Measurements from ENCODE around the gene OR4S2. TPM values are rescaled to one million over a fixed set of nuclear protein-coding genes. Genes with fewer than 3 reads are reported as not detected.
A peak's percentile ranks its signal among the peaks of the same experiment; 100 is the strongest.

The OR4S2 gene
- not detected in 2 replicates for total RNA-seq

- H3K27me3 ChIP-seq (ENCODE audit: control insufficient read depth, insufficient read depth, low read length) = no peaks in the 10 kb centered on the region
- FAIRE-seq (no peak), DNase-seq (ENCODE audit: low read depth) (no peak)
- no peak within 1 kb of the TSS for H3K4me3 ChIP-seq (ENCODE audit: low read depth, low read length)
- no peak for TF ChIP-seq CTCF (IDR thresholded peaks at IDR 0.05; ENCODE audit: insufficient read depth, low read length, severe bottlenecking)
- H3K36me3 ChIP-seq (ENCODE audit: control insufficient read depth, insufficient read depth, low read length) = no peaks in the 10 kb centered on the region
Observed at GRCh38 chr11:55648027-55648426, at the start of gene OR4S2. Gene OR4S2 (plus strand): TSS chr11:55648327. CDS start chr11:55650904, 2,577 bp downstream.

- no peak for TF ChIP-seq CTCF (IDR thresholded peaks at IDR 0.05; ENCODE audit: insufficient read depth, low read length, severe bottlenecking)
- FAIRE-seq = no peak
- no peak within 1 kb of the TSS for H3K4me3 ChIP-seq (ENCODE audit: low read depth, low read length)
- no peaks in the 10 kb centered on the region for H3K27me3 ChIP-seq (ENCODE audit: control insufficient read depth, insufficient read depth, low read length)
- H3K36me3 ChIP-seq (ENCODE audit: control insufficient read depth, insufficient read depth, low read length) = no peaks in the 10 kb centered on the region
- DNase-seq (ENCODE audit: low read depth) = no peak
Observed at GRCh38 chr11:55607545-55607944, 40.6 kb upstream of the OR4S2 start, which contains the start of gene OR4C11. Gene OR4C11 (minus strand): TSS chr11:55607645. CDS start chr11:55604373, 3,272 bp downstream.

GRCh38 chr11:55624531-55624930 lies 23.6 kb upstream of the OR4S2 start:
- H3K36me3 ChIP-seq (ENCODE audit: control insufficient read depth, insufficient read depth, low read length) = no peaks in the 10 kb centered on the region
- DNase-seq (ENCODE audit: low read depth) (peak; percentile 5), FAIRE-seq (no peak)
- H3K4me3 ChIP-seq (ENCODE audit: low read depth, low read length) = no peak overlapping the region
- TF ChIP-seq CTCF (IDR thresholded peaks at IDR 0.05; ENCODE audit: insufficient read depth, low read length, severe bottlenecking) = no peak
- no peaks in the 10 kb centered on the region for H3K27me3 ChIP-seq (ENCODE audit: control insufficient read depth, insufficient read depth, low read length)

GRCh38 chr11:55634813-55635212 lies 13.3 kb upstream of the OR4S2 start, which contains the start of gene OR4P4:
Gene OR4P4 (plus strand): TSS chr11:55635113.
- FAIRE-seq (no peak), DNase-seq (ENCODE audit: low read depth) (no peak)
- H3K27me3 ChIP-seq (ENCODE audit: control insufficient read depth, insufficient read depth, low read length) = no peaks in the 10 kb centered on the region
- H3K36me3 ChIP-seq (ENCODE audit: control insufficient read depth, insufficient read depth, low read length) = no peaks in the 10 kb centered on the region
- TF ChIP-seq CTCF (IDR thresholded peaks at IDR 0.05; ENCODE audit: insufficient read depth, low read length, severe bottlenecking) = no peak
- H3K4me3 ChIP-seq (ENCODE audit: low read depth, low read length) = no peak within 1 kb of the TSS

- no peaks in the 10 kb centered on the region for H3K27me3 ChIP-seq (ENCODE audit: control insufficient read depth, insufficient read depth, low read length)
- DNase-seq (ENCODE audit: low read depth) (no peak), FAIRE-seq (no peak)
- no peaks in the 10 kb centered on the region for H3K36me3 ChIP-seq (ENCODE audit: control insufficient read depth, insufficient read depth, low read length)
- H3K4me3 ChIP-seq (ENCODE audit: low read depth, low read length) = no peak overlapping the region
- TF ChIP-seq CTCF (IDR thresholded peaks at IDR 0.05; ENCODE audit: insufficient read depth, low read length, severe bottlenecking) = no peak
Observed at GRCh38 chr11:55652560-55652959, 4.4 kb downstream of the OR4S2 start.

- TF ChIP-seq CTCF (IDR thresholded peaks at IDR 0.05; ENCODE audit: insufficient read depth, low read length, severe bottlenecking) = no peak
- Histone ChIP-seq H3K36me3 (ENCODE audit: control insufficient read depth, insufficient read depth, low read length) (no peaks in the 10 kb centered on the region), H3K27me3 (ENCODE audit: control insufficient read depth, insufficient read depth, low read length) (no peaks in the 10 kb centered on the region), H3K4me3 (ENCODE audit: low read depth, low read length) (no peak overlapping the region)
- peak; percentile 12 for DNase-seq (ENCODE audit: low read depth)
- FAIRE-seq = no peak
Observed at GRCh38 chr11:55655096-55655495, 7.0 kb downstream of the OR4S2 start.

Data from bronchial epithelial cell (primary cell).